GM18517 (cell line): Measurements from ENCODE around the gene TM7SF2.
A peak's percentile ranks its signal among the peaks of the same experiment; 100 is the strongest.
"Not testable (repeated sequence)": the region's sequence is repeated elsewhere in the genome, so short reads cannot be mapped to it uniquely, and the experiment has no call there.

Source experiments
- ATAC-seq: cut with Tn5 transposase; IDR thresholded peaks from one replicate; pipeline ENCODE4 v1.9.1; 2021; ENCODE audit warnings: mild to moderate bottlenecking, moderate library complexity; ENCODE audit not compliant: unreplicated experiment

The TM7SF2 gene

DNA sequence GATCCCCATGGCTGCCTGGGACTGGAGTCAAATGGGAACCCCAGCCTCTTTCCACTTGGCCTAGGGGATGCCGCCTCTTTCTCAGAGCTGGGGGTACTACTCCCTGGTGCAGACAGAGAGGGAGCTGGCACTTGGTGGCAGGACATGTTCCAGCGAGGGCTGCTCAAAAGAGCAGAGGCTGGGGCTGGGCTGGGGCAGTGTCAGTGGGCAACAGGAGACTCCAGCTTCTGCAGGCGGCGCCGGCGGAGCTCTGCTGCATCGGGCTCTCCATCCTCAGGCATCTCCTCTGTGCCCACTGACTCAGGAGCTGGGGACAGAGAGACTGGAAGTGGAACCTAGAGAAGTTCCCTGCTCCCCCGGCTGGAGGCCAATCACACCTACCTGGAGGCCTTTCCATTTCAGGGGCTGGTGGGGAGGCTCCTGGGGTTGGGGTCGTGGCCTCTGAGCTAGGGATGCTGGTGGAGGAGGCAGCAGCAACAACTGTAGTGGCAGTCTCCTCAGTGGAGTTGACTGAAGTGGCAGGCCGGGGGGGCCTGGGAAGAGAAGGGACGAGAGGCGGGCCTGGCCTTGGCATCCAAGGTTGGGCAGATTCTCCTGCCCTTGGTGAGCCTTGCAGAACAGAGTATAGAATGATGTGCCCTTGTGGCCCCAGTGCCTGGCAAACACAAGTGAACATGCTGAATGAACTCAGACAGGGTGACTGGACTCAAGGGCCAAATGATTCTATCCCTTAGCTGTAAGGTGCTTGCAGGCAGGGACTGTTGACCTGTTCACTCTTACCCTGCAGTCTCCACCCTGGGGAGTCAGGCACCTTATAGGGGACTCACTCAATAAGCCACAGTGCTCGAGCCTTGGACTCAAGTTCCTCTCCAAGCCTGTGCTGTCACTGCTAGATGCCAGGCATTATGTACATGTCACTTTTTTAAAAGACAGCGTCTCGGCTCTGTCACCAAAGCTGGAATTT is 16.8 kb downstream of the TM7SF2 start:
- no peak for ATAC-seq

DNA sequence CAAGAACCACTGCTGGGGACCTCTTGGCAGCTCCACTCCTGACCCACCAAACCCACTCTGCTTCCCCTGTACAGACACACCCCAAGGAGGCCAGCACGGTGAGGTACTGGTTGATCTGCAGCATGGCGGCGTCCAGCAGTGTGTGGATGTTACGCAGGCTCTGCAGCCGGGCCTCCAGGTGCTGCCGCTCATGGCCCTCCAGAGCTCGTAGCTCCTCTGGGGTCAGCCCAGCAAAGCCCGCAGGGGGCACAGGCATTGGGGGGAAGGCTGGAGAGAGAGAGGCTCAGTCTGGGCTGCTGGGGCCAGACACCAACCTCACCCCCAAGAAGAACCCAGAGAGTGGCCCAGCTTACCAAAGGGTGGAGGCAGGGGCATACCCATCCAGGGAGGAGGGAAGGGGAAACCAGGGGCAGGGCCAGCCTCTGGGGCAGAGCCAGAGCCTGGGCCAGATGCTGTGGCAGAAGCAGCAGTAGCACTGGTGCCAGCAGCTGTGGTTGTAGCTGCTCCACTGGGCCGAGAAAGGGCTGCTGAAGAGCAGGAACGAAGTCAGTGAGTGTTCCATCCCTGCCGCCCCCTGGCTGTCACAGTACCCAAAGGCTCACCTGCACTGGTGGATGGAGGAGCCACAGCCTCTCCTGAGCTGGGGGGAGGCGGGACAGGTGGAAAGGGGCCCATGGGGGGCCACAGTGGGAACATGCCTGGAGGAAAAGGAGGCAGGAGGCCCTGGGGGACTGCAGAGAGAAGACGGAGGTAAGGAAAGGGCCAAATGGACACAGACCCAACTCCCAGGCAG is 18.2 kb downstream of the TM7SF2 start:
- no peak for ATAC-seq

DNA sequence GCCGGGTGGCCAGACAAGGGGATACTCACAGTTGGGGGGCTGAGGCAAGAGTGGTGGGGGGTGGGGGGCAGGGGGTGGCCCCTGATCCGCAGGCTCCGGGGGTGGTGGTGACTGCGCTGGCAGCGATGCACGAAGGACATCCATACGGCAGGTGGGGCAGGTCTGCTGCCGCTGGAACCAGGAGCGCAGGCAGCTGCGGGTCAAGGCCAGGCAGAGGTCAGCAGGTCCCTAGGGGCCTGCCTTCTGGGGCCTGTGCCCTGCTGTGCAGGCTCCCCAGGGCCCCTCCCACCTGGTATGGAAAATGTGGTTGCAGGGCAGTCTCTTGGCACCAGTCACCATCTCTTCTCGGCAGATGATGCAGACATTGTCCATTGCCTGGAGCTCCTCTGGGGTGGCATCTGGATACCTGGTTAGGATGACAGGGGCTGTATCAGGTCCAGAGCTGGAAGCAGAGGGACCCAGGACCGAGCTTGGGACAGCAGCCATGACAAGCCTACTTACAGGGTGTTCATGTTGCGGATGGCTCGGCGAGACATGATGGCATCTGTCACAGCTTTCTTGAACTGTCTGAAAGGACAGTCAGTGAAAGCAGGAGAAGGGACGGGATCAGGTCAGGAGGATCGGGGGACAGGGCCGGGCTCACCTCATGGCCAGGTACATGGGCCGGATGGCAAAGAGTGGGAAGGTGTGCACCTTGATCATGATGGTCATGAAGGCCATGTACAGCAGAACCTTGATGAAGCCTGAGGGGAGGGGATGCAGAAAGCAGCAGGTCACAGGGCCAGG is 19.2 kb downstream of the TM7SF2 start:
- ATAC-seq, result no peak

DNA sequence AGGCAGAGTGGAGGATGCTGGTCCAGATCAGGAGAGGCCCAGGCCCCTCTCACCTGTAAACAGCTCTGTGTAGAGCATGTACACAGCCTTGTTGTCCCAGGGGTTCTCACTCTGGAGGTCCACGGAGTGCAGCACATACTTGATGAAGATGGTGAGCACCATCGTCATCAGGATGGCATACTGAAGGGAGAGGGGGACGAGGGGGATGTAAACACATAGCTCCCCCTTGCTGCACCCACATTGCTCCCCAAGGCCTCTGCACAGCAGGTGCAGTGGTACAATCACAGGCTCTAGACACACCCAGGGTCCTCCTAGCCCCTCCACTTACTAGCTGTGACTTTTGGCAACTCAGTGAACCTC is 19.7 kb downstream of the TM7SF2 start:
- no peak for ATAC-seq

DNA sequence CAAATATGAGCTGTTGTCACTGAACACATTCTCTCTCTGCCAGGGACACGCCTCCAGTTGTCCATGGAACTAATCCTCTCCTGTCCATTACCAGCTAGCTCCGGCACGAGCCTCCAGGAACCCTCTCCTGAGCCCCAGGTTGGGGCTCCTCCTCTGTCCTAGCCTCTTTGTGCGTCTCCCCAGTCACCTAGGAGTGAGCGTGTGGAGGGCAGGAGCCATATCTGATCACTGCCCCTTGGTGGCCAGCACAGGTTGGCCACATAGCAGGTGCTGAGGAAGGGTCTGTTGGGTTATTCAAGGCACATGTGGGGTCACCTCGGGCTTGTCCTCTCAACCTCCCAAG is 20.2 kb downstream of the TM7SF2 start:
- ATAC-seq, result no peak

DNA sequence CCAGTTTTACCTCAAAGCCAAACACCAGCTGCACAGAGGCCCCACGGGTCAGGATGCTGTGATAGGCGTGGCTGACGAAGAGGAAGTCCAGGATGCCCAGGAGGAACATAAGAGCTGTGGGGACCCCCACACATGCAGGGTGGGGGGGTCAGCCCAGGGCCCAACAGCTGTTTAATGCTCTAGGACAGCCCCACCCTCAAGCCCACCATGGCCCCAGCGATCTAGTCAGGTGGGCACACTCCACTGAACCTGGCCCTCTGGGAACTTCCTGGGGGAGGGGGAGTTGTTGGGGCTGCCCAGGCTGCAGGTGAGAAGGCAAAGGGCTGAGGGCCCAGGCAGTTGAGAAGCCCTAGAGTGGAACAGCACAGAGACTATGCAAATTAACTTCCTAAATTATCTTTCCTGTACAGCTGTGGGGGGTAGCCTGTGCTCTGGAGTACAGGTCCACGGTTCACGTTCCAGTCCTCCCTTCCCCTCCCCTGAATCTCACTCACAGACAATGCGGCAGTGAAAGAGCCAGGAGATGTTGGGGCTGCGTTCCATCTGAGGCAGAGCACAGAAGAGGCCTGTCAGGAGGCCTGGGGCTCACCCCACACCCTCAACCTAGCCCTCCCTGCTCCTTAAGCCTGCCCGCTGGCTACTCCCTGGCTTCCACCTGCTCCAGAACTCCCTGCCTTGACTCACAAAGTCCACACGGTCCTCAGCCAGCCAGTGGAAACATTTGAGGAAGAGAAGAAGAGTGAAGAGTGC is 20.7 kb downstream of the TM7SF2 start:
- ATAC-seq, result no peak

DNA sequence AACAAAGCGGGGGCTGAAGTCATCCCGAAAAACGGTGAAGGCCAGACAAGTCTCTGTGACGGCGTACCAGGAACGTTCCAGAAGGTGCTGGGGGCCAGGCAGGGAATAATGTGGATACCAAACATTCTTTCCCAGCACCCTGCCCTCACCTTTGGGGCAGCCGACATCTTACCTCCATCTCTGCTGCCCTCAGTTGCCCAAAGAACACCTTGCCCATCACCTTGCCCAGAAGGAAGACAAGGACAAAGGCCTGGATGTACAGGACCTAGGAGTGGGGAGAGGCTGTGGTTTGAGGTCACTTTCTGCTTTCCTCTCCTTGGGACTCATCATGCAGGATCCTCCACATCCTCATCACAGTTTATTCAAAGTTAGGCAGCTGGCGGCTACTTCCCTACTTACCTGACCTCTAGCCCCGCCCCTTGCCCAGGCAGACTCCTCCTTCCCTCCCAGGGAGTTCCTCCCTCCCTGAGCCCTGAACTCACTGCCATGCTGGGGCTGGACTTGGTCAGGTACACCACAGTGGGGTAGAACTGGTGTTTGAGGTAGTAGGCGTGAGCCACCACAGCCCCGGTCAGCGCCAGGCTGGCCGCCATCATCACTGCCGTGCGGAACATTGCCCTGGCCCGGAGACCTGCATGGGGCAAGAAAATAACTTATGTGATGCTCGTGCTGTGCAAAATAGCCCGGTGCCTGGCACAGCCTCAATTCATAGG is 21.5 kb downstream of the TM7SF2 start:
- no peak for ATAC-seq

DNA sequence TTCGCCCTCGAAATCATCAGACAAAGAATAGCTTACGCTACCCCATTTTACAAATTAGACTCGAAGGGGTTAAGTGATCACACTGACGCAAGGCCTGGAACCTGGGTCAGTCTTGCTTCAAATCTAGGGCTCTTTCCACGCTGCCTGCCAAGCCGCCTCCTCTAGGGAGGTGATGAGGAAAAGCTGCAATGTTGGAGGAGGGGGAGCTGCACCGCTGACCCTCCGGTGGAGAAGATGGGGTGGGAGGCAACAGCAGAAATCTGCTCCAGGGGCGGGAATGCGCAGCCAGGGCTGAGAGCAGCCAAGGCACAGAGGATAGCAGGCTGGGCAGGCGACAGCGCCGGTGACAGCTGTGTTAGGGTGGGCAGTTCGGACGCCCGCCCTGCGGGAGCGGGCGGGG is 22.1 kb downstream of the TM7SF2 start:
- no peak for ATAC-seq

DNA sequence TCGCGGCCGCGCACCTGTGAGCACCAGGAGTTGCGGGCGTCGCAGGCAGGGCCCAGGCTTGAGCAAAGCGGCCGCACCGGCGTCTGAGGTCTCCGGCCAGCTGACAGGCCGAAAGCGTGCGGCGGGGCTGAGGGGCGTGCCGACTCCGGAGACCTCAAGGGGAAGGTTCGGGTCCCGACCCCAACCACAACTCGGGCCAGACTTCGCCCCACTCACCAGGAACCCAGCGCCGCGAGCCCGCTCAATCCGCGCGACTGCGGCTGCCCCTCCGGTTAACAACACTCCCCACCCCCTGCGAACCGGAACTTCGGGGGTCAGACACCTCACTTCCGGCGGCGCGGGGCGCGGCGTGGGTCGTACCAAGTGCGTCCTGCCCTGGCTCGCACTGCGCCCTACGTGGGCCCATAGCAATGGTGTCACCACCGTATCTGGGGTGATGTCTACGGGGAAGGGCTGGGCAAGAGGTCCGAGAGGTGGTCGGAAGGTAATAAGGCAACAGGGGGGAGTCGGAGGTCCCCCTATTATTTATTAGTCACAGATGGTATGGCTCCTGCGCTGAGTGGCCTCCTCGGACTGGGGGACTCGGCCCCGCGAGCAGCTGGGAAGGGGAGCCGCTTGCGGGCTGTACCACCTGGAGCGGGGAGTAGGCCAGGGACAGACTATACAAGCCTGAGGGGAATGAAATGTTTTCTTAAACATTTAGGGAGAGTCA is 22.7 kb downstream of the TM7SF2 start, which contains the start of gene SYVN1:
Gene SYVN1 (minus strand): TSS at position 280 of the 712 bp plus-strand sequence. CDS start 918 bp downstream, outside the sequence.
- ATAC-seq, result peak; percentile 49

DNA sequence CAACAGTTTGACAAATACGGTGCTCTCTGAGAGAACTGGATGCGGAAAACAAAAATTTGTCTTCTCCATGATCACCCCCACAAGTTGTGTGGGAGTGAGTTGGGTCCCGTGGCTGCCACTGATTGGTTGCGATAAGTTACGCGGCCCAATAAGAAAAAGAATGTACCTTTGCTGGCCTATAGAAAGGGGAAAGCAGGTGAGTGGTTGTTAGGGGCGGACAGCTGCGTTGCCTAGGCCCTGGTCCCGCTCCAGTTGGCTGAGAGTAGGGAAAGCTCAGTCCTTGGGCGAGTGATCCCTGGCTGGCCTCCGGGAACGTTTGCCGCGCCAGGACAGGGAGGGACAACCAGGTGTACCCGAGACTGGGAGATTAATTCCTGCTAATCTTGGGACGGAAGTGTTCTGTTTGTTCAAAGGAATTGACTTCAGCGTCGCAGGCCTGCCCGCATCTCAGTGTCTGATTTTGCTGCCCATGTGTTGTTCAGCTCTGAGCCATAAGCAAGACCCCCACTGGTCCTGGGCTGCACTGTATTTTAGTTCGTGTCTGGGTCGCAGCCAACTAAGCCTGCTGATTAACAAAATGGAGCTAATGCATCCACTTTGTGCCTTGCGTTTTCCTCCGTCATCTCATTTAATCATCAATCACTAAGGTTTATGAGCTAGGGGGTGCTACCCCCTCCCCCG is 23.4 kb downstream of the TM7SF2 start:
- peak; percentile 66 for ATAC-seq

DNA sequence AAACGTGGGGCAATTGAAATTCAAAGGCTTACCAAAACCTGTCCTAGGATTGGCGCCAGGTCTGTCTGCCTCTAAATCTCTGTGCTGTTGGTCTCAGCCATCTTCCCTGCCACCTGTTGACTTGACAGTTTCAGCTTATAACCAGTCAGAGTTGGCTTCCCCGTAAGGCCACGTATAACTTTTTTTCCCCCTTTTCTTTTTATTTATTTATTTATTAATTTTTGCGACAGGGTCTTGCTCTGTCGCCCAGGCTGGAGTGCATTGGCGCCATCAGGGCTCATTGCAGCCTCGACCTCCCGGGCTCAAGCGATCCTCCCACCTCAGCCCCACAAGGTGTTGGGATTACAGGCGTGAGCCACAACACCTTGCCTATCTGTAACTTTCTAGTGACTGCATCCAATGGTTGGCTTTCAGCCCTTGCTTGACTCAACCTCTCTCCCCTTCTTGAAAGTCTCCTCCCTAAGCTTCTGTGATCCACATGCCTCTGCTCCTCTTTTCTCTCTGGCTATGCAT is 24.0 kb downstream of the TM7SF2 start:
- ATAC-seq, result no peak

DNA sequence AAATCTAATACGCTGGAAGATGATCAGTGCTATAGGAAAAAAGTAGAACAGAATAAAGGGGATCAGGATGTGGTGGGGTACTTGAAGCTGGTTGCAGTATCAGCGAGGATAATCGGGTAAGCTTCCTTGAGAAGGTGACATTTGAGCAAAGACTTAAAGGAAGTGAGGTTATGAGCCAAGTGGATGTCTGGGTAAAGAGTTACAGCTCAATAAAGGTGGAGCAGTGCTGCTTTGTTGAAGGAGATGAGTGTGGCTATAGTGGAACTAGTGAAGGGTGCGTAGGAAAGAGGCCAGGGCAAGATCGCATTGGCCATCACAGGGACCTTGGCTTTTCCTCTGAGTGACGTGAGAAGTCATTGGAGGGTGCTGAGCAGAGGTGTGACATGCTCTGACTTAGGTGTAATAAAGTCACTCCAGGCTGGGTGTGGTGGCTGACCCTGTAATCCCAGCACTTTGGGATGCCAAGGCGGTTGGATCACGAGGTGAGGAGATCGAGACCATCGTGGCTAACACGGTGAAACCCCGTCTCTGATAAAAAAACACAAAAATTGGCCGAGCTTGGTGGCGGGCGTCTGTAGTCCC is 24.9 kb downstream of the TM7SF2 start:
- no peak for ATAC-seq

DNA sequence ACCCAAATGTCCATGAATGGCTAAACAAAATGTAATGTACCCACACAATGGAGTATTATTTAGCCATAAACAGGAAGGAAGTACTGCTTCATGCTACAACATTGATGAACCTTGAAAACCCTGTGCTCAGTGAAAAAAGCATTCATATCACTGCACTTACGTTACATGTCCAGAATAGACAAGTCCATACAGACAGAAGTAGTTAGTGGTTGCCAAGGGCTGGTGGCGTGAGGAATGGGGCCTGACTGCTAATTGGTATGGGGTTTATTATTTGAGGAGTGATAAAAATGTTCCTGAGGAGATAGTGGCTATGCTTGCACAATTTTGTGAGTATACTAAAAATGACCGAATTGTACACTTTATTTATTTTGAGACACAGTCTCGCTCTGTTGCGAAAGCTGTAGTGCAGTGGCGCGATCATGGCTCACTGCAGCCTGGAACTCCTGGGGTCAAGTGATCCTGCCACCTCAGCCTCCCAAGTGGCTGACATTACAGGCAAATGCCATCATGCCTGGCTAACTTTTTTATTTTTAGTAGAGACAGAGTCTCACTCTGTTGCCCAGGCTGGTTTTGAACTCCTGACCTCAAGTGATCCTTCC is 30.3 kb downstream of the TM7SF2 start:
- no peak for ATAC-seq

DNA sequence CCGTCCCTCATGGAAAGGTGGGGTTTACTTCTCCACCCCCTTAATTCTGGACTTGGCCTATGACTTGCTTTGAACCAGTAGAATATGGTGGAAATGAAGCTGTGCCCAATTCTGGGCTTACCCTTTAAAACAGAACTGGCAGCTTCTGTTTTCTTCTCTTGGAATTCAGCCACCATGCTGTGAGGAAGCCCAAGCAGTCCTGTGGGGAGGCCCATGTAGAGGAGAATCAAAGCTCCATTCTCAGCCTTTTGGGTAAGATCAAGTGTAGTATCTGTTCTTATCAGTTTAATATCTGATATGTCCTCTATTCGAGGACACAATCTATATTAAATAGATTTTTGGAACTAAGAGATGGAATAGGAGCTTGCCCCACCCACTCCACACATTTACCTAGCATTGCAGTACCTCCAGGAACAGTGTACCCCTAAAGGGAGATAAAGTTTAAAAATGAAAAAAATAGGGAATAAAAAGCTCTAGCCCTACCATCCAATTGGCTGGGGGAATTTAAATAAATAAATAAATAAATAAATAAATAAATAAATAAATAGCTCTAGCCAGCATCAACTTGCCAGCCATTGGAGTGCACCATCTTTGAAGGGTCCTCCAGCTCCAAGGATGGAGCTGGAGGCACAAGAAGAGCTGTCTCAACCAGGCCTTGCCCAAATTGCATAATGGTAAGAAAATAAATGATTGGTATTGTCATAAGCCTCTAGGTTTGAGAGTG is 35.8 kb downstream of the TM7SF2 start:
- no peak for ATAC-seq

DNA sequence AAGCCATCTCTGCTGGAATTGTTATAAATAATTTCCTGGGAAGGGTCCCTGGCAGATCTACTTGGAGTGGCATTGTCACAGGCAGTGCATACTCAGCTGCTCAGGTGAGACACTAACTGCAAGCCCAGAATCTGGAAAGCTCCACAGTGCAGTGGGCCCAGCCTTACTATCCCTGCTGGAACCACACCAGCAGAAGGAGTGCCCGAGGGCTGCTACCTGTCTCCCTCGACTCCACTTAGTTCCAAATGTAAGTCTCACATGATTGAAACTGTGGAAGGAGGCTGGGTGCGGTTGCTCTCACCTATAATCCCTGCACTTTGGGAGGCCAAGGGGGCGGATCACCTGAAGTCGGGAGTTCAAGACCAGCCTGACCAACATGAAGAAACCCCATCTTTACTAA is 37.0 kb downstream of the TM7SF2 start:
- ATAC-seq, result no peak

DNA sequence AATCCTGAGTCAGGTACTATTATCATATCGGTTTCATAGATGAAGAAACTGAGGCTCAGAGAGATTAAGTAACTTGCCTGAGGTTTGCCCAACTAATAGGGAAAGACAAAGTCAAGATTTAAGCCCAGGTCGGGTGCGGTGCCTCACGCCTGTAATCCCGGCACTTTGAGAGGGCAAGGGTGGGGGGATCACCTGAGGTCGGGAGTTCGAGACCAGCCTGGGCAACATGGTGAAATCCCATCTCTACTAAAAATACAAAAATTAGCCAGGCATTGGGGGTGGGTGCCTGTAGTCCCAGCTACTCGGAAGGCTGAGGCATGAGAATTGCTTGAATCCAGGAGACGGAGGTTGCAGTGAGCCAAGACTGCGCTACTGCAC is 38.4 kb downstream of the TM7SF2 start:
- ATAC-seq, result not testable (repeated sequence)
